ENCODE measurements around the gene JARID2.
"Not testable (repeated sequence)": the region's sequence is repeated elsewhere in the genome, so short reads cannot be mapped to it uniquely, and the experiment has no call there.

The JARID2 gene

DNA sequence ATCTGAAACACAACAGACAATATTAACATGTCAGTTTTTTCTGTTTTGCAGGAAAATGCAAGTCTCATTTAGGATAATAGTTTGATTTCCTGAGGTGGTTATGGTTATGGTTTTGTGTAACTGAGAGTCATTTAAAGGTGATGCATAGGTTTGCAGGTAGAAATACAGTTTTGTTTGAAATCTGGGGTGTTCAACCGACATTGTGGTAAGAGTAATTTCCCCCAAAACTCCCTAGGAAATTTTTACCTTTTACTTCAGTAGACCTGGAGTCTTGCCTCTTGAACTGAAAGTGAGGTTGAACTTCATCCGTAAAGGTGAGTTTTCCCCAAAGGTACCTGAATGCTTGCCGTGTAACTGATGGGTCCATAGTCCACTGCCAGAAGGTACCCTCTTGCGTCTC lies 71.4 kb downstream of the JARID2 start:
- no peak for TF ChIP-seq POU2F2 (IDR thresholded peaks at IDR 0.05; ENCODE audit: low read depth, low read length)
- no peak for TF ChIP-seq PAX5 (IDR thresholded peaks at IDR 0.05; ENCODE audit: insufficient read depth, low read length, severe bottlenecking)
- no peak for TF ChIP-seq POLR2A (IDR thresholded peaks at IDR 0.05; ENCODE audit: low read depth, low read length)
- TF ChIP-seq TAF1 (IDR thresholded peaks at IDR 0.05; ENCODE audit: low read depth, low read length): no peak
- no peak for TF ChIP-seq SPI1 (IDR thresholded peaks at IDR 0.05; ENCODE audit: low read depth, low read length)
- no peak for TF ChIP-seq POLR2AphosphoS5 (IDR thresholded peaks at IDR 0.05; ENCODE audit: low read depth, low read length)
- DNase-seq (ENCODE audit: insufficient read length, low spot score) (no peak), FAIRE-seq (no peak)

DNA sequence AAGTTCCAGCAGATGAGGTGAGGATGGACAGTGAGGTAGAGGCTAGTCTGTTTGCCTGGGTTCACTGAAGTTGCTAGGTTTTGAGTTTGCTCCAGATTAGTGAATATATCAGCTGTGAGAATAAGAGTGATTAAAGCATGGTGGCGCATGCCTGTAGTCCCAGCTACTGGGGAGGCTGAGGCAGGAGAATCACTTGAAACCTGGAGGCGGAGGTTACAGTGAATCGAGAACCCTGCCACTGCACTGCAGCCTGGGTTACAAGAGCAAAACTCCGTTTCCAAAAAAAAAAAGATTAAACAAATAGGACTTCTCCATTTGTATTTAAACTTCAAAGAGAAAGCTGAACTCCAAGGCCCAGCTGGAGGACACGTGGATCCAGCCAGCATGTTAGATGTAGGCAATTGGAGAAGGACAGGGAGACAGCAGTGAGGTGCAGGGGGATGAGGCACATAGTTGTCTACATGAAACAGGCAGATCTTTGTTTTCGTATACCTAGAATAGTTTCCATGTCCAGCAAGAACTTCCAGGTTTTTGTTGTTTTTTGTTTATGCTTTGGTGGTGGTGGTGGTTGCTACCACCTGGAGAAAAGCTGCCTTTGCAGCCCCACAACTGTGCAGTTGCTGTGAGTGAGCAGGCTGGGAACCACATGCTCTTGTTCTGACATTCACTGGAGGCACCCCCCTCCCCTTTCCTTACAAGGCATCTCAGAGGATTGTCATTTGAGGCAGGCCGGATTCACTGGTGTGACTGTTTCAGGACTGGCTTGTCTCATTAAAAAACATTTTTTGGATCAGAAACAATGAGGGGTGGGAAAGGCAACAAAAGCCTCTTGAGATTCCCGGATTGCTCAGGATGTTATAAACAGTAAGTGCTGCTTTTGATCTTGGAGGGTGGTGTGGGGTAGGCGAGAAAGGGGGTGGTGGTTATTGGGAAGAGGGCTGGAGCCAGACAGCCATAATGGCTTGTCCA lies 72.3 kb downstream of the JARID2 start:
- TF ChIP-seq POLR2AphosphoS5 (IDR thresholded peaks at IDR 0.05; ENCODE audit: low read depth, low read length): no peak
- TF ChIP-seq TAF1 (IDR thresholded peaks at IDR 0.05; ENCODE audit: low read depth, low read length): no peak
- TF ChIP-seq PAX5 (IDR thresholded peaks at IDR 0.05; ENCODE audit: insufficient read depth, low read length, severe bottlenecking): no peak
- no peak for TF ChIP-seq POLR2A (IDR thresholded peaks at IDR 0.05; ENCODE audit: low read depth, low read length)
- TF ChIP-seq POU2F2 (IDR thresholded peaks at IDR 0.05; ENCODE audit: low read depth, low read length): no peak
- no peak for TF ChIP-seq SPI1 (IDR thresholded peaks at IDR 0.05; ENCODE audit: low read depth, low read length)
- FAIRE-seq (no peak), DNase-seq (ENCODE audit: insufficient read length, low spot score) (no peak)

GRCh38 chr6:15319677-15320076 lies 73.8 kb downstream of the JARID2 start:
- TF ChIP-seq POLR2A (IDR thresholded peaks at IDR 0.05; ENCODE audit: low read depth, low read length): no peak
- DNase-seq (ENCODE audit: insufficient read length, low spot score) (no peak), FAIRE-seq (no peak)

DNA sequence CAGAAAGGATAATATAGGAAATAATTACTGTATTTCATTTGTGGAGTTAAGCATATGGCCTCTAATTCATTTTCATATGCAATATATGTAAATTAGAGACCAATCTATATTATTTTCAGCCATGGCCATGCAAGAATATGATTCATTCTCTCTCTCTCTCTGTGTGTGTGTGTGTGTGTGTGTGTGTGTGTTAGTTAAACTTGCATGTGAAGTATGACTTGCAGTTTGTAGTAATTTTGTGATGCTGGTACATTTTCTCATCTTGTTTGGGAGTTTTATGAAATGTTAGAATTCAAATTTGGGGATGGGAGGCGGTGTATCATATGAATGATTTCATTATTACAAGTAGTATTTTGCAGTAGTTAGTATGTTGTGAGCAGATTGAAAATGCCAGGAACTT lies 74.8 kb downstream of the JARID2 start:
- DNase-seq (ENCODE audit: insufficient read length, low spot score): no peak
- FAIRE-seq: no peak
- no peak for TF ChIP-seq POLR2A (IDR thresholded peaks at IDR 0.05; ENCODE audit: low read depth, low read length)
- TF ChIP-seq PAX5 (IDR thresholded peaks at IDR 0.05; ENCODE audit: insufficient read depth, low read length, severe bottlenecking): no peak

DNA sequence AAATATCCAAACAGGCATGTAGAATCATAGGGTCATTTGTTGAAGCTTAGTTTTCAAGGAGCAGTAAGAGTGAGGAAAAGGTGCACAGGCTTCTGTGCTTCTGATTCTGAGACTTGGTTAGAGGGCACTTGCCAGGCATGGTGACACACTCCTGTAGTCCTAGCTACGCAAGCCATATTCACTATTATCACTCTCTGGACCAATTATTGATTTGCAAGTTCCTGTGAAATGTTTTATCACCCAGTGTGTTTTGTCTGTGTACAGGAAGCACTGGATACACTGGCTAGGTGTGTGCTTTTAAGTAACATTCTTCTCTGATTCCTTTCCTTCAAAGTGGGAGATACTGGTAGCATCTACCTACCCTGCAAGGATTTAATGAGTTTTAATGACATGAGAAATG lies 76.3 kb downstream of the JARID2 start:
- FAIRE-seq: peak; percentile 23
- no peak for DNase-seq (ENCODE audit: insufficient read length, low spot score)
- TF ChIP-seq POU2F2 (IDR thresholded peaks at IDR 0.05; ENCODE audit: low read depth, low read length): no peak
- no peak for TF ChIP-seq POLR2AphosphoS5 (IDR thresholded peaks at IDR 0.05; ENCODE audit: low read depth, low read length)
- no peak for TF ChIP-seq TAF1 (IDR thresholded peaks at IDR 0.05; ENCODE audit: low read depth, low read length)
- TF ChIP-seq PAX5 (IDR thresholded peaks at IDR 0.05; ENCODE audit: insufficient read depth, low read length, severe bottlenecking): no peak
- TF ChIP-seq POLR2A (IDR thresholded peaks at IDR 0.05; ENCODE audit: low read depth, low read length): no peak
- no peak for TF ChIP-seq SPI1 (IDR thresholded peaks at IDR 0.05; ENCODE audit: low read depth, low read length)

DNA sequence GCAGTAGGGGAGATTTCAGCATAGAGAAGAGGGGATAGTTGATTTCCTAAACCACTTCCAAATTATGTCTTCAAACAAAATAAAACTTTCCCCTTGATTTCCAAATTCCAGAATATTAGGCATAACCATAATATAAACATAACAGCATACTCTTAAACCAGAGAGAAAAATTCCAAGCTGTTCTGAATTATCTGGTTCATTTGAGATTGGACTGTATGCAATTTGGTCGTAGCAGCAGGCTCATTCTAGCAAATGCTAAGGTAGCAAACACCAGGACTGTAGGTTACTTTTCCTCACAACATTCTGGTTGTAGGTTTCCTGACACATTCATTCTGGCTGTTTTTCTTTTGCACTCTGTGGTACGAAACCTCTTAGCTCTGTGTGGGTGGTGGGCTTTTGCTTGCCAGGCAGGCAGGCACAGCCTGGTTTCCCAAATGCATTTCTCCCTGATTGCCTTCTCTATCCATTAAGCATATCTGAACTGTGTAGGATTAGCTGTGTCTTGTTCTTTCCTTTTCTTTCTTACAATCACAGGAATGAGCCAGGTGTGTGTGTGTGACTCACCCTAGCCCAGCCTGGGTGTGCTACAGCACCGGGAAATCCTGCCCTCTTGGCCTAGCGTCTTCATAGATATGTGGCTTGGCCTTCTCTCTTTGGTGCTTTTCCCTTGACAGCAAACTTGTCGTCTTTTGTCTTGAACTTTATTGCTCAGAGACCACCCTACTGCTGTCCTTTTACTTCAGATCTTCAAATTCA lies 77.1 kb downstream of the JARID2 start:
- FAIRE-seq (no peak), DNase-seq (ENCODE audit: insufficient read length, low spot score) (no peak)
- TF ChIP-seq SPI1 (IDR thresholded peaks at IDR 0.05; ENCODE audit: low read depth, low read length) (no peak), POU2F2 (IDR thresholded peaks at IDR 0.05; ENCODE audit: low read depth, low read length) (no peak), POLR2AphosphoS5 (IDR thresholded peaks at IDR 0.05; ENCODE audit: low read depth, low read length) (no peak), TAF1 (IDR thresholded peaks at IDR 0.05; ENCODE audit: low read depth, low read length) (no peak), POLR2A (IDR thresholded peaks at IDR 0.05; ENCODE audit: low read depth, low read length) (no peak), PAX5 (IDR thresholded peaks at IDR 0.05; ENCODE audit: insufficient read depth, low read length, severe bottlenecking) (no peak)

- not testable (repeated sequence) for FAIRE-seq; DNase-seq (ENCODE audit: insufficient read length, low spot score)
These were observed 77.7 kb downstream of the JARID2 start for GRCh38 chr6:15323611-15324010.

GRCh38 chr6:15324427-15324985 lies 78.6 kb downstream of the JARID2 start:
- FAIRE-seq (no peak), DNase-seq (ENCODE audit: insufficient read length, low spot score) (no peak)
- TF ChIP-seq PAX5 (IDR thresholded peaks at IDR 0.05; ENCODE audit: insufficient read depth, low read length, severe bottlenecking) (no peak), POLR2A (IDR thresholded peaks at IDR 0.05; ENCODE audit: low read depth, low read length) (no peak), TAF1 (IDR thresholded peaks at IDR 0.05; ENCODE audit: low read depth, low read length) (no peak), POU2F2 (IDR thresholded peaks at IDR 0.05; ENCODE audit: low read depth, low read length) (no peak), POLR2AphosphoS5 (IDR thresholded peaks at IDR 0.05; ENCODE audit: low read depth, low read length) (no peak), SPI1 (IDR thresholded peaks at IDR 0.05; ENCODE audit: low read depth, low read length) (no peak)

GRCh38 chr6:15325540-15325955 lies 79.7 kb downstream of the JARID2 start:
- DNase-seq (ENCODE audit: insufficient read length, low spot score): no peak
- no peak for FAIRE-seq
- no peak for TF ChIP-seq POU2F2 (IDR thresholded peaks at IDR 0.05; ENCODE audit: low read depth, low read length)
- TF ChIP-seq SPI1 (IDR thresholded peaks at IDR 0.05; ENCODE audit: low read depth, low read length): peak; percentile 53

DNA sequence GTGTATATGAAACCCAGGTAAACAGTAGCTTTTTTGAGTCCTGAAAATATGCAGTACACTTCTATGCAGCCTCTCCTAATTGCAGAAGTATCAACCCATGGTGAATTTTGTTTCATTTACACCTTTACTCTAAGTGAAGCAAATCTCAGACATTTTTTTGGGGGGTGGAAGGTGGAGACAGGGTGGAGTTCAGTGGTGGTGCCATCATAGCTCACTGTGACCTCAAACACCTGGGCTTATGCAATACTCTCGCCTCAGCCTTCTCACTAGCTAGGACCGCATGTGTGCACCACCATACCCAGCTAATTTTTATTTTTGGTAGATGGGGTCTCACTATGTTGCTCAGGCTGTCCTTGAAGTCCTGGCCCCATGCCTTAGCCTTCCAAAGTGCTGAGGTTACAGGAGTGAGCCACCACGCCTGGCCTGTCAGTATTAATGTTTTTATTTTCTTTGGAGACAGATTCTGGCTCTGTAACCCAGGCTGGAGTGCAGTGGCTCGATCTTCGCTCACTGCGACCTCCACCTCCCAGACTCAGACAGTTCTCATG lies 80.3 kb downstream of the JARID2 start:
- FAIRE-seq (no peak), DNase-seq (ENCODE audit: insufficient read length, low spot score) (no peak)
- TF ChIP-seq SPI1 (IDR thresholded peaks at IDR 0.05; ENCODE audit: low read depth, low read length) (no peak), POLR2A (IDR thresholded peaks at IDR 0.05; ENCODE audit: low read depth, low read length) (no peak), PAX5 (IDR thresholded peaks at IDR 0.05; ENCODE audit: insufficient read depth, low read length, severe bottlenecking) (no peak), POU2F2 (IDR thresholded peaks at IDR 0.05; ENCODE audit: low read depth, low read length) (no peak), POLR2AphosphoS5 (IDR thresholded peaks at IDR 0.05; ENCODE audit: low read depth, low read length) (no peak), TAF1 (IDR thresholded peaks at IDR 0.05; ENCODE audit: low read depth, low read length) (no peak)
